H1 (cell line): ENCODE data around the gene ZNF670.

Experiments
- MAFK ChIP-seq: IDR thresholded peaks from 2 replicates; pipeline ENCODE4 v1.6.1; 2012; ENCODE audit warnings: low read depth, mild to moderate bottlenecking, improper control_type of control experiment, low read length
- RNF2 ChIP-seq: fragments of 200-900, 300-1000 bp; sonication (generic); IDR thresholded peaks from 2 replicates; pipeline ENCODE4 v1.7.1; 2016; ENCODE audit warnings: borderline replicate concordance, low read depth, mild to moderate bottlenecking, antibody characterized with exemption, low read length; ENCODE audit not compliant: poor library complexity, severe bottlenecking; ENCODE audit errors: missing control alignments
- TF ChIP-seq, protein P1 (sequence below), 3 experiments: IDR thresholded peaks; 1 replicate in 2 of 3; 2 replicates in 1 of 3; pipeline versions ENCODE4 v1.5.1 to v1.6.1; 2011; ENCODE audit warnings: low read length in 3 of 3, mild to moderate bottlenecking in 3 of 3, inconsistent platforms in 2 of 3, low read depth in 1 of 3, moderate library complexity in 1 of 3; ENCODE audit not compliant: insufficient read depth in 1 of 3; ENCODE audit errors: control extremely low read depth in 1 of 3

DNA sequence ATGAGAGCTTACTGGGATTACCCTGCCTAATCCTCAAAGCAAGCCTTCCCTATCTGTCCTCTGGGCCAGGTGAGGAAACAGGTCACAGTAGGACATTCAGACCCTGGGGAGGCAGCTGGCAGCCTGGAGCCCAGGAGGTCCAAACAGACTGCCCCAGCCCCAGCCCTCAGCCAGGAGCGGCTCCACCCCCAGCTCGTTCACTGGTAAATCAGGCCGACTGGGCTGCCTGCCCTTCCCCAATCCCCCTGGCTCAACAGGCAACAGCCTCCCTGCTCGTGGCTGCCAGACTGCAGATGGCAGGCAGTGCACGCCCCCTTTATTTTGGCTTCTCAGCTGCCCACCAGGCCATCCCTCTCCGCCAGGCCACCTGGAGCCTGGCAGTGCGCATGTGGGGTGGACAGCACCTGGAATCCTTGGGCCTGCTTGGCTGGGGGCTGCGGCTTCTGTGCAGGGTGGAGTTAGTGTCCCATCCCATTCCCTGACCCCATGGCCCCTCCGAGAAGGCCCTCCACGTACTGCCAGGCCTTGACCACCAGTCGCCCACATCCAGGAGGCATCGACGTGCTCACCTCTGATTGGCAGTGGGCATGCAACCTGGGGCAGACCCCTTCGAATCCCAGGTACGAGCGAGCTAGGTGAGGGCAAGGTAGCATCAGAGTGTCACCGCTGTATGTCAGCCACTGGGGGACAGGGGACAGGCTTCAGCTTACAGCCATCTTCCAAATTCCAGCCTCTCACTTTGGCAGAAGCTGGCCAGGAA lies 11.2 kb upstream of the ZNF670 start:
- TF ChIP-seq, protein P1, sequence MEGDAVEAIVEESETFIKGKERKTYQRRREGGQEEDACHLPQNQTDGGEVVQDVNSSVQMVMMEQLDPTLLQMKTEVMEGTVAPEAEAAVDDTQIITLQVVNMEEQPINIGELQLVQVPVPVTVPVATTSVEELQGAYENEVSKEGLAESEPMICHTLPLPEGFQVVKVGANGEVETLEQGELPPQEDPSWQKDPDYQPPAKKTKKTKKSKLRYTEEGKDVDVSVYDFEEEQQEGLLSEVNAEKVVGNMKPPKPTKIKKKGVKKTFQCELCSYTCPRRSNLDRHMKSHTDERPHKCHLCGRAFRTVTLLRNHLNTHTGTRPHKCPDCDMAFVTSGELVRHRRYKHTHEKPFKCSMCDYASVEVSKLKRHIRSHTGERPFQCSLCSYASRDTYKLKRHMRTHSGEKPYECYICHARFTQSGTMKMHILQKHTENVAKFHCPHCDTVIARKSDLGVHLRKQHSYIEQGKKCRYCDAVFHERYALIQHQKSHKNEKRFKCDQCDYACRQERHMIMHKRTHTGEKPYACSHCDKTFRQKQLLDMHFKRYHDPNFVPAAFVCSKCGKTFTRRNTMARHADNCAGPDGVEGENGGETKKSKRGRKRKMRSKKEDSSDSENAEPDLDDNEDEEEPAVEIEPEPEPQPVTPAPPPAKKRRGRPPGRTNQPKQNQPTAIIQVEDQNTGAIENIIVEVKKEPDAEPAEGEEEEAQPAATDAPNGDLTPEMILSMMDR (IDR thresholded peaks at IDR 0.05; ENCODE audit: control extremely low read depth in 1 of 3, insufficient read depth in 1 of 3, low read depth in 1 of 3, low read length in 3 of 3), result no peak
- TF ChIP-seq RNF2 (no peak), MAFK (no peak)
